SK-N-MC (cell line): Measurements from ENCODE around the gene CHST5.

ENCODE experiments used
- EZH2 ChIP-seq: fragments of 200-600 bp; sonication (generic); IDR thresholded peaks from one replicate; pipeline ENCODE4 v1.6.1; 2017; ENCODE audit warnings: antibody characterized with exemption
- FOXP2 ChIP-seq: optimal IDR thresholded peaks from 2 replicates; pipeline ENCODE3; 2011; ENCODE audit warnings: mild to moderate bottlenecking, moderate library complexity; ENCODE audit not compliant: insufficient read depth; ENCODE audit errors: extremely low read length, control extremely low read depth
- POLR2AphosphoS5 ChIP-seq: IDR thresholded peaks from 2 replicates; pipeline ENCODE4 v1.6.1; 2012; ENCODE audit warnings: mild to moderate bottlenecking, low read depth, low read length, borderline replicate concordance

DNA sequence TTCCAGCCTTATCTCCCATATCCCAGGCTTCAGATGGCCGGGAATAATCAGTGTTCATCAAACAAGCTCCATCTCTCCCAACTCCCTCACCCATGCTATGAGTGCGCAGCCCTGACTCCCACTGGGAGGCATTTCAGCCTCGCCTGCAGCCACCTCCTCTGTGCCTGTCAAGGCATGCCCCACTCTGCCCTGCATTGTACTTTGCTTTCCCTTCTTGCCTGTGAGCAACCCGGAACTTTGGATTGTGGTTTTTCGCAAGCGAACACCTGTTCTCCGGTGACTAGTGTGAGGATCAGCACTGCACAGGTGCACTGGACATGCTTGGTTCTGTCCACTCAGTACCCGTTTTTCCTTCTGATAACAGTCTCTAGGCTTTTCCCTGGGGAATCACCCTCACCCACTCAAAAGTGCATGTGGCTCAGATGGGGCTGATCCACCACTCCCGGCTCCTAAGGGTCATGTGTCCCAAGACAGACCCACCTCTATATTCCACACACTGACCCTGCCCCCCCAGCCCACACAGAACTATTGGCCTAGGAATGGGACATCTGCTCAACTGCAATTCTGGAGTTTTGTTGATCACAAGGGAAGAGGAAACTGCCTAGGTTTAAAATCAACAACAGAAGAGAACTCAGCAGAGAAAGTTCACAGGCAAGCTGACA, 49.8 kb downstream of the CHST5 start:
- no peak for TF ChIP-seq POLR2AphosphoS5
- TF ChIP-seq EZH2 = no peak
- TF ChIP-seq FOXP2 = no peak
